DMS53 (cell line): ENCODE measurements around the gene BTF3L4.
"Not testable (repeated sequence)": the region's sequence is repeated elsewhere in the genome, so short reads cannot be mapped to it uniquely, and the experiment has no call there.

Experiments used
- DNase-seq: peaks from one replicate; lab custom pipeline; 2025; lab: John Stamatoyannopoulos, UW

The BTF3L4 gene

GRCh38 chr1:52056163-52056936 is at the start of gene BTF3L4:
Gene BTF3L4 (plus strand): TSS chr1:52056295. CDS start chr1:52059848, 3,553 bp downstream.
- DNase-seq: peak; percentile 100

GRCh38 chr1:52007215-52008002 is 48.7 kb upstream of the BTF3L4 start:
- DNase-seq: no peak

- no peak for DNase-seq
Measured at GRCh38 chr1:52008071-52008809, 47.9 kb upstream of the BTF3L4 start.

GRCh38 chr1:52022133-52022532 is 34.0 kb upstream of the BTF3L4 start:
- DNase-seq: no peak

GRCh38 chr1:52026278-52026677 is 29.8 kb upstream of the BTF3L4 start:
- no peak for DNase-seq

GRCh38 chr1:52028328-52028727 is 27.8 kb upstream of the BTF3L4 start:
- peak; percentile 68 for DNase-seq

- DNase-seq: peak; percentile 56
Measured at GRCh38 chr1:52028839-52029238, 27.3 kb upstream of the BTF3L4 start.

GRCh38 chr1:52032124-52032784 is 23.8 kb upstream of the BTF3L4 start:
- DNase-seq: no peak

- DNase-seq: peak; percentile 81
Measured at GRCh38 chr1:52032785-52033131, 23.3 kb upstream of the BTF3L4 start.

GRCh38 chr1:52033190-52034049 is 22.7 kb upstream of the BTF3L4 start, which contains the start of gene KTI12:
Gene KTI12 (minus strand): TSS chr1:52033810. CDS start chr1:52033761, 49 bp downstream.
- peak; percentile 99 for DNase-seq

GRCh38 chr1:52034050-52034384 is 22.1 kb upstream of the BTF3L4 start:
- DNase-seq: no peak

- peak; percentile 87 for DNase-seq
Measured at GRCh38 chr1:52037402-52037814, 18.7 kb upstream of the BTF3L4 start.

GRCh38 chr1:52037909-52038308 is 18.2 kb upstream of the BTF3L4 start:
- DNase-seq: no peak

GRCh38 chr1:52041551-52042185 is 14.4 kb upstream of the BTF3L4 start:
- DNase-seq: no peak

- DNase-seq: no peak
Measured at GRCh38 chr1:52045236-52045635, 10.9 kb upstream of the BTF3L4 start.

- DNase-seq: not testable (repeated sequence)
Measured at GRCh38 chr1:52045666-52046195, 10.4 kb upstream of the BTF3L4 start.

GRCh38 chr1:52049337-52049736 is 6.8 kb upstream of the BTF3L4 start:
- not testable (repeated sequence) for DNase-seq

- DNase-seq: no peak
Measured at GRCh38 chr1:52053862-52054261, 2.2 kb upstream of the BTF3L4 start.

GRCh38 chr1:52054496-52055065 is 1.5 kb upstream of the BTF3L4 start:
- DNase-seq: peak; percentile 59
